A549 treated with AZD2906 at 1 μM for 4 hours (cell line): Measurements from ENCODE around the gene TMED1. TPM values are rescaled to one million over a fixed set of nuclear protein-coding genes. Genes with fewer than 3 reads are reported as not detected.

ENCODE experiments used
- total RNA-seq: library from RNA; stranded (reverse); fragments of 200-300 nt; extraction: Qiagen RNA extraction; gene quantifications from 5 replicates; pipeline ENCODE4 v1.2.3, GENCODE V29; 2022

TMED1 gene, protein sequence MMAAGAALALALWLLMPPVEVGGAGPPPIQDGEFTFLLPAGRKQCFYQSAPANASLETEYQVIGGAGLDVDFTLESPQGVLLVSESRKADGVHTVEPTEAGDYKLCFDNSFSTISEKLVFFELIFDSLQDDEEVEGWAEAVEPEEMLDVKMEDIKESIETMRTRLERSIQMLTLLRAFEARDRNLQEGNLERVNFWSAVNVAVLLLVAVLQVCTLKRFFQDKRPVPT
- 23.6 to 31.2 TPM (median 30.5 TPM) in 5 replicates for total RNA-seq

DNA sequence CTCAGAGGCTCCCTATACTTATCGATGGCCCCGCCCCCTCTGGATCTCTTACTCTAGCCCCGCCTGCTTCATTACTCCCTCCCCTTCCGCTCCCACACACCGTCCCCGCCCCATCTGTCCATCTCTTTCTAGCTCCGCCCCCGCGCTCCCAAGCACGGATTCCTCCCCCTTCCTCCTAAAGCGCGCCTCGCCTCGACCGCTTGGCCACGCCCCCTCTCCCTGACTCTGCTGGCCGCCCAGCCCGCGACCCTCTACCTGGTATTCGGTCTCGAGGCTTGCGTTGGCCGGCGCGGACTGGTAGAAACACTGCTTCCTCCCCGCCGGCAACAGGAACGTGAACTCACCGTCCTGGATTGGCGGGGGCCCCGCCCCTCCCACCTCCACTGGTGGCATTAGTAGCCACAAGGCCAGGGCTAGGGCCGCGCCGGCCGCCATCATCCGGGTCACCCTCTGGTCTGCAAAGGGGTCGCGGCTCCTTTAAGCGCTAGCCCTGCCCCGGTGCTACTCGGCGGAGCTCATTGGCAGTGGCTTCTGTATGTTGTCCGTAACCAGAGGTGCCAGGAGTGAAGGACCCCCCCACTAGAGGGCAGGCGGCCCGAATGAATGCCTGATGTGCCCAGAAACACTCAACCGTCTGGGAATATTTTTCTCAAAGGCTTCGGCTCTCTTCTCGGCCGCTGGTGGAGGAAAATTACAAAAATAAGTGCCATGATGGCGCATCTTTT, at the start of gene TMED1:
Gene TMED1, minus strand, starts transcription at position 459 of the 725 bp plus-strand sequence. Its CDS starts 21 bp downstream, at position 438.

DNA sequence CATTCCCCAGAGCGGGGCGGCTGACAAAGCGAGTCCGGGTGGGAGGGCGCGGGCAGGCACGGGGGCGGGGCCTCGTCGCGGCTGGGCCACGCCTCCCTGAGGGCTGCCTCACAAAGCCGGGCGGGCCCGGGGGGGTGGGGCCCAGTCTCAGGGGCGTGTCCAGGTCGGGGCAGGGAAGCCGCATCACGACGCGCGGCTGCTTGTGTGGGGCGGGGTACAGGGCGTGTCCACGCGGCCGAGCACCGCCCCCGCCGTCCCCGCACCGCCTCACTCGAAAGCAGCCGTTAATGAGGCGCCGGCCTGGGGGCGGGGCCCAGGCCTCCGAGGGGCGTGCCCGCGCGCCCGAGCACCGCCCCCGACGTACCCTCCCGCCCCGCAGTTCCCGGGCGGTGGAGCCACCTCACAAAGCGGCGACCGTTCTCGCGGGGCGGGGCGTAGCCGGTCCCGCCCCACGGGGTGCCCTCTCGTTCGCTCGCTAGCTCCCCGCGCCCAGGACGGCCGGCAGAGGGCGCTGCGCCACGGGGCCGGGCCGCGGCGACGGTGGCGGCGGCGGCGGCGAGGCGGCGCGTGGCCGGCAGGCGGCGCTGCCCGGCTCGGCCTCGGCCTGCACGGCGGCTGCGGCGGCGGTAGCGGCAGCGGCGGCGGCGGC, 35.1 kb upstream of the TMED1 start, which contains the start of gene CARM1:
Gene CARM1, plus strand, starts transcription at position 599 of the 649 bp plus-strand sequence. CDS start 150 bp downstream, outside the sequence.

GRCh38 chr19:10848230-10848856, 12.3 kb upstream of the TMED1 start, which contains the start of gene C19orf38:
C19orf38 (plus strand) TSS chr19:10848415; CDS start chr19:10848509, 94 bp downstream.

Other genes with a start within 250 kb of the TMED1 start
- gene AP1M2, start 248.9 kb downstream of the TMED1 start, total RNA-seq: 26.1 to 54.3 TPM (median 40.6 TPM) in 5 replicates
- gene SLC44A2, start 210.7 kb downstream of the TMED1 start, total RNA-seq: 7.4 to 9.4 TPM (median 9.0 TPM) in 5 replicates
- 153 to 165 TPM (median 160 TPM) in 5 replicates for gene ILF3, start 181.9 kb downstream of the TMED1 start, total RNA-seq
- gene QTRT1, start 134.8 kb downstream of the TMED1 start, total RNA-seq: 29.8 to 36.2 TPM (median 33.0 TPM) in 5 replicates
- 50.3 to 58.7 TPM (median 54.2 TPM) in 5 replicates for gene DNM2, start 118.1 kb downstream of the TMED1 start, total RNA-seq
- 0.10 to 0.13 TPM in 2 of 5 replicates, not detected in the others for gene C19orf38, start 12.2 kb upstream of the TMED1 start, total RNA-seq
- 39.5 to 49.8 TPM (median 45.5 TPM) in 5 replicates for gene CARM1, start 35.3 kb upstream of the TMED1 start, total RNA-seq
- 18.0 to 22.1 TPM (median 20.6 TPM) in 5 replicates for gene YIPF2, start 92.4 kb upstream of the TMED1 start, total RNA-seq
- gene TIMM29, start 92.6 kb upstream of the TMED1 start, total RNA-seq: 13.1 to 19.7 TPM (median 18.6 TPM) in 5 replicates
- gene SMARCA4, start 124.8 kb upstream of the TMED1 start, total RNA-seq: 6.8 to 10.7 TPM (median 8.5 TPM) in 5 replicates